ENCODE measurements around the gene TRIM32. TPM values are rescaled to one million over a fixed set of nuclear protein-coding genes. Genes with fewer than 3 reads are reported as not detected.

TRIM32 gene
- total RNA-seq, 1 donor, result 3.1 TPM

DNA sequence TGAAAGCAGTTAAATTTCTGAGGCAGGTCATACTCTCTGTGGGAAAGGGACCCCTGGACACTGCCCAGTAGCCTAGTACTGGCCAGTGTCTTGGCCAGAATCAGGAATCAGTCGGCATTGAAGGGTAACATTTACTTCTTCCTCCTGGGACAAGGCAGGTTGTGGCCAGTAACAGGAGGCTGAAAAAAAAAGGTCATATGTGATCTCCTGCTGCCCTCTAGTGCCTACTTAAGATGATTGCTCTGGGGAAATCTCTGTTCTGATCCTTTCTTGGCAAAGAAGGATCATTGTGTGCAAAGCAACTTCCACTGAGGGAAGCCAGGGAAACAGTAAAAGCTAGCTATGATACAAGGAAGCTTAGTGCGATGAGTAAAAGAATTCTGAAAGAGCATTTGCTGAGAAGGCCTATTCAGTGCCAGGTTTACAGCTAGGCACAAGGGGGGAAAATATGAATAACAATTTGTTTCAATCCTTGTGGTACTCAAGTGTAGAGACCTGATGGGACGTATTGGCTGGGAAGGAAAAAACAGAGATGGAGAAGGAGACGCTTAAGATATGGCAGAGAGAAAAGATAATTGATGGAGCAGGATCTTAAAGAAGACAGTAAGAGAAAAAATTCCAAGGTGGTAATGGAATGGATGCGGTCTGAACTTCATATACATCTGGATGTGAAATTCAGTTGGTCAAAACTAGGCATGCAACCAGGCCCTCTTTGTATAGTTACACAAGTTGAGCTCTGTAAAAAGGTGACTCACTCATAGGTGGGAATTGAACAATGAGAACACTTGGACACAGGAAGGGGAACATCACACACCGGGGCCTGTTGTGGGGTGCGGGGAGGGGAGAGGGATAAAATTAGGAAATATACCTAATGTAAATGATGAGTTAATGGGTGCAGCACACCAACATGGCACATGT lies 25.8 kb upstream of the TRIM32 start:
- Histone ChIP-seq H3K9me3 (ENCODE audit: low read depth, low read length) (no peaks in the 10 kb centered on the region), H3K27me3 (ENCODE audit: insufficient read depth, low read length) (no peaks in the 10 kb centered on the region), H3K4me1 (ENCODE audit: insufficient read depth, low read length) (no peaks in the 10 kb centered on the region), H3K4me3 (ENCODE audit: low read length) (no peak overlapping the region)

DNA sequence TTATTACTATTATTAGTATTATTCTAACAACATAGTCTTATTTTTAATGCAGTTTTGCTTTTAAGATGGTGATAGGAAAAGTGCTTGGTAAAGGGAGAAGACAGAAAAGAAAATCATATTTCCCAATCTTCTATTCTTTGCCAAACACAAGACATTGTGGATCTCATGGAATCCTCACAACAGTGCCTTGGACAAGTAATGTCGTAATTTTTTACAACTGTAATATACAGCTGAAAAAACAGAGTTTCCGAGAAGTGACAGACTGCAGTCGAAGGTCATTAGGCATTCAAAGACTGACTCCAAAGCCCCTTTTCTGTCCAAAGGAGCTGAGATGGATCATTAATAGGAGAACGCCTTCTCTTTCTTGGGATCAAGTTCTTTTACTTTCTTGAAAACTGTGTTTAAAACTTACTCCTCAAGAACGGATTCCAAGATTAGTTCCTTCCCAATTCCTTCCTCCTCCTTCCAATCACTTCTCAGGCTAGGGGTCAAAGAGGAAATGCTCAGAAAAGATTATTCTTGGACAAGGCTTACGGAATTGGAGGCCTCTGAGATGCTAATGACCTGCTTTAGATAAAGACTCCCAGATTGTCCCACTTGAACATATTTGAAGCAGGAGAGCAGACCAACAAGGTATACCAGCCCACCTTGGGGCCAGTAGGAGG lies 24.3 kb upstream of the TRIM32 start:
- no peaks in the 10 kb centered on the region for H3K9me3 ChIP-seq (ENCODE audit: low read depth, low read length)
- no peak overlapping the region for H3K4me3 ChIP-seq (ENCODE audit: low read length)
- no peaks in the 10 kb centered on the region for H3K4me1 ChIP-seq (ENCODE audit: insufficient read depth, low read length)
- H3K27me3 ChIP-seq (ENCODE audit: insufficient read depth, low read length), result no peaks in the 10 kb centered on the region

DNA sequence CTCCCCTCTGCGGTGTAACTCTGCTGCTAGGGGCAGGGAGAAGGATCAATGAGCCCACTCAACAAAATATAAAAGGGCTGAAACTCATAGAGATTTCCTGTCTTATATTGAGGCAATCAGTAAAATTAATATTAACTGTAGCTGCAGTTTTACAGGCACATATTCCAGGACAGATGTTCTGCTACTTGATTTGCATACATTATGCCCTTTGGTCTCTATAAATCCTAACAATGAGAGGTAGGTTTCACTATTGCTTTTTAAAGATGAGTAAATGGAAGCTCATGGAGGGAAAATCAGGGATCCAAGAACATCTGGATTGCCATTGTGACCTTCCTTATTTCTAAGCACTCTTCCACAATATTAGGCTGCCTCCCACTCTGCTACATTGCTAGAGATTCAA lies 23.5 kb upstream of the TRIM32 start:
- Histone ChIP-seq H3K27me3 (ENCODE audit: insufficient read depth, low read length) (no peaks in the 10 kb centered on the region), H3K9me3 (ENCODE audit: low read depth, low read length) (no peaks in the 10 kb centered on the region), H3K4me1 (ENCODE audit: insufficient read depth, low read length) (no peaks in the 10 kb centered on the region), H3K4me3 (ENCODE audit: low read length) (no peak overlapping the region)

DNA sequence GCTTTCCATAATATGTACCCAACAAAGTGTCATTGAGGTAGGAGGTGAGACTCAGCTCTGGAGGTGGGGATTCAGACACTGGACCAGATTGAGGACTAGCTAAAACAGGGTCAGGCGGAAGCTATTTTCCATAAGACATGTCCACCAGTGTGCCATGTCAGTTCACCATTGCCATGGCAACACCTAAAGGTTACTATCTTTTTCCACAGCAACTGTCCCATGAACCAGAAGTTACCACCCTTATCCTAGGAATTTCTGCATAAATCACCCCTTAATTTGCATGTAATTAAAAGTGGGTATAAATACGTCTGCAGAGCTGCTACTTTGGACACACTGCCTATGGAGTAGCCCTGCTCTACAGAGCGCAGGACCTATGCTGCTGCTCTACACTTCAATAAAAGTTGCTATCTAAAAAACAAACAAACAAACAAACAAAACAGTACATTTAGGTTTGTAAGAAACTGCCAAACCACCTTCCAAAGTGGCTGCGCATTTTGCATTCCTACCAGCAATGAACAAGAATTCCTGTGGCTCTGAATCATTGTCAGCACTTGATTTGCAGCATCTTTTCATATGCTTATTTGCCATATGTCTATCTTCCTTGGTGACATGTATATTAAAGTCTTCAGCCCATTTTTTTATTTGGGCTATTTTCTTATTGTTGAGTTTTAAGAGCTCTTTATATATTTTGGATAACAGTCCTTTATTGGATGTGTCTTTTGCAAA lies 18.0 kb upstream of the TRIM32 start:
- Histone ChIP-seq H3K9me3 (ENCODE audit: low read depth, low read length) (peaks cover 10% of the 10 kb centered on the region), H3K4me3 (ENCODE audit: low read length) (no peak overlapping the region), H3K27me3 (ENCODE audit: insufficient read depth, low read length) (no peaks in the 10 kb centered on the region), H3K4me1 (ENCODE audit: insufficient read depth, low read length) (no peaks in the 10 kb centered on the region)

DNA sequence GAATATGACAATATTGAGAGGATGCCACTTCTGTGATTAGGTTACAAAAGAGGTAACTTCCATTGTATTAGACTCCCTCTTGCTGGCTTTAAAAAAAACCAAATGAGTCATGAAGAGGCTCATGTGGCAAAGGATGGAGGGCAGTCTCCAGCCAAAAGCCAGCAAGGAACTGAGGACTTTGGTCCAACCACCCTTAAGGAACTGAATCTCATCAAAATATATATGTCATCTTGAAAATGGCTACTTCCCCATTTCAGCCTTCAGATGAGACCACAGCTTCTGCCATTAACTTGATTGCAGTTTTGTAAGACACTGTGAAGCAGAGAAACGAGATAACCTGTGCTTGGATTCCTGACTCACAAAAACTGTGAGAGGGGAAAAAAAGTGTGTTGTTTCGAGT lies 15.5 kb upstream of the TRIM32 start:
- peaks cover 10% of the 10 kb centered on the region for H3K9me3 ChIP-seq (ENCODE audit: low read depth, low read length)

DNA sequence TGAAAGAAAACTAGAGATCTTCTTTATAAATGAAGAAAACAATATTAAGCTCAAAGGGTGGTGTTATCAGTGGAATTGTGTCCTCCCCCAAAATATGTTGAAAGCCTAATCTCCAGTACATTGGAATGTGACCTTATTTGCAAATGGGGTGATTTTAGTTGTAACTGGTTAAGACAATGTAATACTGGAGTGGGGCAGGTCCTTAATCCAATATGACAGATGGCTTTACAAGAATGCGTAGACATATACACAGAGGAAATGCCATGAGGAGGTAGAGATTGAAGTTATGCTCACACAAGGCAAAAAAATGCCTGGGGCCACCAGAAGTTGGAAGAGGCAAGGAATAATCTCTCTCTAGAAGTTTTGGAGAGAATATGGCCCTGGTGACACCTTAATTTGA lies 13.7 kb upstream of the TRIM32 start:
- Histone ChIP-seq H3K4me3 (ENCODE audit: low read length) (no peak overlapping the region), H3K9me3 (ENCODE audit: low read depth, low read length) (peaks cover 10% of the 10 kb centered on the region), H3K4me1 (ENCODE audit: insufficient read depth, low read length) (no peaks in the 10 kb centered on the region), H3K27me3 (ENCODE audit: insufficient read depth, low read length) (no peaks in the 10 kb centered on the region)

More for the DNA sequence above, 15.5 kb upstream of the TRIM32 start:
- Histone ChIP-seq H3K4me3 (ENCODE audit: low read length) (no peak overlapping the region), H3K4me1 (ENCODE audit: insufficient read depth, low read length) (no peaks in the 10 kb centered on the region), H3K27me3 (ENCODE audit: insufficient read depth, low read length) (no peaks in the 10 kb centered on the region)

DNA sequence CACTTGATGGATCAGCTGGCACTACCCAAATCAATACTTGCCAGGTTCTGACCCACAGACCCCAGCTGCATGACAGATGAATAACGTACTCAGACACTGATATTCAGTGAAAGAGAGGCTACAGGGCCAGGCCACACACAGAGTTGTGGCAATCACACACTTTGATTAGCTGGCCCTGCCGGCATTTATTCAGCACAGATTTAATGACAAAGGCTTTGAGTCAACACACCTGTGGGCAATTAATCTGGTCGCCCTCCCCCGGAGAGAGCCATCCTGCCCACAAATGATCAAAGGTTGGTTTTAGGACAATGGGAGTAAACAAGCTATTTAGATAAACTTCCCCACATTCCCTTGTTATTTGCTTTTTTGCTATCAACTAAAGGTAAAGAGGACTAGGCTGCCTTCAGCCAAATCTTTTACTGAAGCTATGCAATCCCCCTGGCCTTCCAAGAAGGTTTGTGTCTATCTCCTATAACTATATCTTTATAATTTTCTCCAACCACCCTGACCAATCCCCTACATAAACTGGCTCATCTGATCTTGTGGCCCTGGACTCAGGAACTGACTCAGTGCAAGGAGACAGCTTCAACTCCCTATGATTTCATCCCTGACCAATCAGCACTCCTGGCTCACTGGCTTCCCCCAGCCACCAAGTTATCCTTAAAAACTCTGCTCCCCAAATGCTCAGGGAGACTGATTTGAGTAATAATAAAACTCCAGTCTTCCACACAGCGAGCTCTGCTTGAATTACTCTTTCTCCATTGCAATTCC lies 12.7 kb upstream of the TRIM32 start:
- Histone ChIP-seq H3K9me3 (ENCODE audit: low read depth, low read length) (peaks cover 10% of the 10 kb centered on the region), H3K27me3 (ENCODE audit: insufficient read depth, low read length) (no peaks in the 10 kb centered on the region), H3K4me3 (ENCODE audit: low read length) (no peak overlapping the region), H3K4me1 (ENCODE audit: insufficient read depth, low read length) (no peaks in the 10 kb centered on the region)

DNA sequence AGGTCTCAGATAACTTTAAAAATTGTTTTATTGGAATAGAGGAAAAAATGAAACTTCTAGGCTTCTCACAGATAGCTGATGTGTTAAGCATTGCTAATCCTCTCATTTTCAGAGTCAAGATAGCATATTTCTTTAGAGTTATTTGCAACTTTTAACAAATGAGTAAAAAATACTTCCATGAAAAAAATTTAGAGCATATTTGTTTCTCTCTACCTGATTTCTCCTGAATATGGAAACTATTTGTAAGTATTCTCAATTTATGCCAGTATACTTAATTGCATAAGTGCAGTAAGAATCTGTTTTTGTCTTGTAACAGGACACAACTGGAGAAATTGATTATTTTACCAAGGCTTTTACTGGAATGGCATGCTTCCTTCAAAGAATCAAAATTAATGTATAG lies 3.6 kb upstream of the TRIM32 start:
- Histone ChIP-seq H3K4me1 (ENCODE audit: insufficient read depth, low read length) (peaks cover 19% of the 10 kb centered on the region), H3K27me3 (ENCODE audit: insufficient read depth, low read length) (peaks cover 6% of the 10 kb centered on the region), H3K4me3 (ENCODE audit: low read length) (no peak overlapping the region), H3K9me3 (ENCODE audit: low read depth, low read length) (no peaks in the 10 kb centered on the region)

DNA sequence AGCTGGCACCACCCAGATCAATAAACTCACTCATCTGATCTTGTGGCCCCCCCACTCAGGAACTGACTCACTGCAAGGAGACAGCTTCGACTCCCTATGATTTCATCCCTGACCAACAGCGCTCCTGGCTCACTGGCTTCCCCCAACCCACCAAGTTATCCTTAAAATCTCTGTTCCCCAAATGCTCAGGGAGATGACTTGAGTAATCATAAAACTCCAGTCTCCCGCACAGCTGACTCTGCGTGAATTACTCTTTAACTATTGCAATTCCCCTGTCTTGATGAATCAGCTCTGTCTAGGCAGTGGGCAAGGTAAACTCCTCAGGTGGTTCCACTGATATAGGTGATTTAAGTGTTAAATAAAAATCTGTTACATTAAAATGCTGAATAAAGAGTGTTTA lies 1.9 kb upstream of the TRIM32 start:
- Histone ChIP-seq H3K27me3 (ENCODE audit: insufficient read depth, low read length) (peaks cover 6% of the 10 kb centered on the region), H3K4me1 (ENCODE audit: insufficient read depth, low read length) (peaks cover 20% of the 10 kb centered on the region), H3K9me3 (ENCODE audit: low read depth, low read length) (no peaks in the 10 kb centered on the region), H3K4me3 (ENCODE audit: low read length) (no peak overlapping the region)

DNA sequence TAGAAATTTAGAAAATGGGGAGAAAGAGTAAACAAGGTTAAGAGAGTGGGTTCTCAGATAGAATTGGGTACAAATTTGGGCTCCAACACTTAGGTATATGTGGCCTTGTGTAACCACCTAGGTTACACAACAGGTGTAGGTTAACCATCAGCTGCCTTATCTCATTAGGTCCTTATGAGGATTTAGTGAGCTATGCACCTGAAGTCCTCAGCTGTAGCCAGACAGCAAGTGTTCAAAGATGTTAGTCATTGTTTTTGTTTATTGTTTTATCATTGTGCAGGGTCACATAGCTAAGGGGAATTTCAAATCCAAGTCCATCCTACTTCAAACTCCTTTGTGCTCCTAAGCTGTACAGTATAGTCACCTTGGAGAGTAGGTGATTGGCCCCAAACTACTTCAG lies 970 bp upstream of the TRIM32 start:
- Histone ChIP-seq H3K9me3 (ENCODE audit: low read depth, low read length) (no peaks in the 10 kb centered on the region), H3K4me1 (ENCODE audit: insufficient read depth, low read length) (peaks cover 20% of the 10 kb centered on the region), H3K27me3 (ENCODE audit: insufficient read depth, low read length) (peaks cover 6% of the 10 kb centered on the region), H3K4me3 (ENCODE audit: low read length) (no peak overlapping the region)

DNA sequence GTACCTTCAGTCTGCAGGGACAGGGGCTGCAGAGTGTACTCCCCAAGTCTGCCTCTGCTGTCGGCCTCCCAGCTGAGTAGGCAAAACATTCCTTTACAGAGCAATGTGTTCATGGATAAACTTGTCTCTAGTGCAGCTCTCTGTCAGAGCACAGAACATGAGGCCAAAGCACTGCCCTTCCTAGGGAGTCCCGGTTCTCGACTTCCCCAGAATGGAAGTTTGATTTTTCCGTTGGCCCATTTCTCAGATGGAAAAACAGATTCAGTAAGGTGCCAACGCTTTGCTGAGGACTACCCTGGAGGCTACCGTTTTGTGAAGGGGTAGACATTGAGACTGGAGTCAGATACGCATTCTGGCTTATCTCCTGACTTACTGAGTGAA lies 422 bp upstream of the TRIM32 start:
- peaks cover 20% of the 10 kb centered on the region for H3K4me1 ChIP-seq (ENCODE audit: insufficient read depth, low read length)
- peaks cover 6% of the 10 kb centered on the region for H3K27me3 ChIP-seq (ENCODE audit: insufficient read depth, low read length)
- peak overlapping the region; percentile 46 for H3K4me3 ChIP-seq (ENCODE audit: low read length)
- no peaks in the 10 kb centered on the region for H3K9me3 ChIP-seq (ENCODE audit: low read depth, low read length)

DNA sequence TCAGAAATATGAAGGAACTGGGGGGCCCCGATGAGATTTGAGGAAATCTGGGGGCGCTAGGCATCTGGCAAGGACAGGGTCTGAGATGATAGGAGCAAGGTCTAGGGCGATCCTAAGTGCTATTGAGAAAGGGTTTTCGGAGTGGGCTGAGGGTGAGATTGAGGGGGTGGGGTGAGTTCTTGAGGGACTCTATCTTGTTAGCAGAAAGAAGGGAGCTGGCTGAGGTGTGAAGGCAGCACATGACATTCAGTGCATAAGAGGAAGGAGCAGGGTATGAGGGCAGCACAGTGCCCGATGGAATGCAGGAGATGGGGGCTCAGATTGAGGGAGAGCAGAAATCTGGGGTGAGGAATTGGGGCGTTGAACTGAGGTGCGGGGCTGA lies 640 bp downstream of the TRIM32 start:
- Histone ChIP-seq H3K9me3 (ENCODE audit: low read depth, low read length) (no peaks in the 10 kb centered on the region), H3K4me1 (ENCODE audit: insufficient read depth, low read length) (peaks cover 20% of the 10 kb centered on the region), H3K27me3 (ENCODE audit: insufficient read depth, low read length) (peaks cover 6% of the 10 kb centered on the region), H3K4me3 (ENCODE audit: low read length) (peak overlapping the region; percentile 46)

DNA sequence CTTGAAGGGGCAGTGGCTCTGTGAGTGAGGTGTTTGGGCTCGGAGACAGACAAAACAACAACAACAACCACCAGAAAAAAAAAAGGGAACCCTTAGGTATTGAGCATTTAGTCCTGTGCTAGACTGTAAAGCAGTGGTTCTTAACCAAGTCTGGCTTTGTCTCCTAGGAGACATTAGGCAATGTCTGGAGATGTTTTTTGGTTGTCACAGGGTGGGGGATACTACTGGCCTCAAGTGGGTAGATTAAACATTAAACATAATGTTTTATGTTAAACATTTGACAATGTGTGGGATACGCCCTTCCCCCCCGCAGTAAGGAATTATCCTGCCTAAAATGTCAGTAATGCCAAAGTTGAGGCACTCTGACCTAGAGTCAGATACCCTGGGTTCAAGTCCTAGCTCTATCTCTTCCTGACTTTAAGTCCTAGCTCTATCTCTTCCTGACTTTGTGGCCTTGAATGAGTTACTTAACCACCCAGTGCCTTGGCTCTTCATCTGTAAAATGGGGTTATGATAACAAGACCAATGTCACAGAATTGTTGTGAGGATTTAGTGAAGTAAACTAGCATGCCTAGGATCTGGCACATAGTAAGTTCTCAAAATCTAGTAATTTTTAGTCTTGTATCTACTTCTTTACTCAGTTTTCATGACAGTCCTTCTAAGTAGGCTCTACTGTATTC lies 1.8 kb downstream of the TRIM32 start:
- Histone ChIP-seq H3K27me3 (ENCODE audit: insufficient read depth, low read length) (peaks cover 6% of the 10 kb centered on the region), H3K4me3 (ENCODE audit: low read length) (no peak overlapping the region), H3K9me3 (ENCODE audit: low read depth, low read length) (no peaks in the 10 kb centered on the region), H3K4me1 (ENCODE audit: insufficient read depth, low read length) (peaks cover 20% of the 10 kb centered on the region)

DNA sequence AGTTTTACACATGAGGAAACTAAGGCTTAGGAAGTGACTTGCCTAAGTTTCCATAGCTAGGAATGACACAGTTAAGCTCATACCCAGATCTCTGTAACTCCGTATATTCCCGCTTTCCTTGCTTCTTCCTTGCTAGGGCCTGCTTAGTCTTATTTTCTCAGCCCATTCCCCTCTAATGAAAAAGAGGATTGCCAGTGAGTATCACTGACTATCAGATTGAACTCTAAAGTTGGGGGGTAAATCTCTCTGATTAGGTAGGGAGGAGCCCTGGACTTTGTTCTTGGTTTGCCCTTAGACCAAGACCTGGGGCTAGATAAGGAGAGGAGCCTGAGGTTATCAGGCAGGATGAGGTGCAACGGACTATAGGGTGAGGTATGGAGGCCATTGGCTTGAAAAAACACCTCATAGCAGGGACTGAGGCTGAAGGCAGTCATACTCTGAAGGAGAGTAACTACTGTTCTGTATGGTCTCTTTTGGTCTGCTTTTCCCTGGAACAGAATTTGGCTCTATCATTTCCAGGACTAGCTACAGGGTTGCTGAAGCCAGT lies 2.5 kb downstream of the TRIM32 start:
- H3K4me1 ChIP-seq (ENCODE audit: insufficient read depth, low read length), result peaks cover 20% of the 10 kb centered on the region

More for the DNA sequence above, 2.5 kb downstream of the TRIM32 start:
- Histone ChIP-seq H3K4me3 (ENCODE audit: low read length) (no peak overlapping the region), H3K27me3 (ENCODE audit: insufficient read depth, low read length) (peaks cover 6% of the 10 kb centered on the region), H3K9me3 (ENCODE audit: low read depth, low read length) (no peaks in the 10 kb centered on the region)

Data from mononuclear cell (primary cell).